Measurements from ENCODE around the gene CYP4F11.
"Not testable (repeated sequence)": the region's sequence is repeated elsewhere in the genome, so short reads cannot be mapped to it uniquely, and the experiment has no call there.

Gene CYP4F11

GRCh38 chr19:15974856-15975255 lies 40.5 kb upstream of the CYP4F11 start:
- Histone ChIP-seq H3K27me3 (ENCODE audit: insufficient read depth, low read depth) (no peaks in the 10 kb centered on the region; the same call in 1 of the 2 replicates), H3K36me3 (ENCODE audit: insufficient read depth) (no peaks in the 10 kb centered on the region), H3K4me3 (IDR thresholded peaks at IDR 0.05; ENCODE audit: insufficient read depth, low read depth, low read length) (no peak overlapping the region), H3K4me1 (ENCODE audit: low read depth, poor library complexity, severe bottlenecking) (no peaks in the 10 kb centered on the region), H3K9ac (no peak overlapping the region), H3K79me2 (ENCODE audit: insufficient read depth, low read depth) (no peaks in the 10 kb centered on the region), H3K27ac (no peak overlapping the region), H2AFZ (ENCODE audit: low read depth) (no peak overlapping the region), H4K20me1 (ENCODE audit: insufficient read depth) (no peaks in the 10 kb centered on the region), H3K4me2 (no peak overlapping the region)
- no peak for TF ChIP-seq CTCF (conservative IDR thresholded peaks at IDR 0.05; ENCODE audit: low read depth, low read length)

GRCh38 chr19:15972043-15972442 lies 37.7 kb upstream of the CYP4F11 start:
- H3K27me3 ChIP-seq (ENCODE audit: insufficient read depth, low read depth); H3K4me1 ChIP-seq (ENCODE audit: low read depth, poor library complexity, severe bottlenecking); H3K36me3 ChIP-seq (ENCODE audit: insufficient read depth); H3K79me2 ChIP-seq (ENCODE audit: insufficient read depth, low read depth); H3K4me2 ChIP-seq; H2AFZ ChIP-seq (ENCODE audit: low read depth); H4K20me1 ChIP-seq (ENCODE audit: insufficient read depth); H3K9ac ChIP-seq; H3K4me3 ChIP-seq (IDR thresholded peaks at IDR 0.05; ENCODE audit: insufficient read depth, low read depth, low read length); H3K27ac ChIP-seq: not testable (repeated sequence)

- no peak for TF ChIP-seq CTCF (conservative IDR thresholded peaks at IDR 0.05; ENCODE audit: low read depth, low read length)
- no peak overlapping the region for H2AFZ ChIP-seq (ENCODE audit: low read depth)
- H3K79me2 ChIP-seq (ENCODE audit: insufficient read depth, low read depth): no peaks in the 10 kb centered on the region
These were observed 37.0 kb upstream of the CYP4F11 start for GRCh38 chr19:15971224-15971780.

GRCh38 chr19:15964231-15964630 lies 29.9 kb upstream of the CYP4F11 start:
- no peak overlapping the region for H3K9ac ChIP-seq
- H3K36me3 ChIP-seq (ENCODE audit: insufficient read depth): no peaks in the 10 kb centered on the region
- H3K4me2 ChIP-seq: no peak overlapping the region
- H2AFZ ChIP-seq (ENCODE audit: low read depth): no peak overlapping the region; the same call in 1 of the 2 replicates
- TF ChIP-seq CTCF (conservative IDR thresholded peaks at IDR 0.05; ENCODE audit: low read depth, low read length): no peak
- no peaks in the 10 kb centered on the region for H4K20me1 ChIP-seq (ENCODE audit: insufficient read depth)
- H3K27me3 ChIP-seq (ENCODE audit: insufficient read depth, low read depth): peaks cover 11% of the 10 kb centered on the region; the same call in 1 of the 2 replicates
- H3K27ac ChIP-seq: no peak overlapping the region
- no peaks in the 10 kb centered on the region for H3K79me2 ChIP-seq (ENCODE audit: insufficient read depth, low read depth)
- no peak overlapping the region for H3K4me3 ChIP-seq (IDR thresholded peaks at IDR 0.05; ENCODE audit: insufficient read depth, low read depth, low read length)
- no peaks in the 10 kb centered on the region for H3K4me1 ChIP-seq (ENCODE audit: low read depth, poor library complexity, severe bottlenecking)

More at GRCh38 chr19:15971224-15971780, 37.0 kb upstream of the CYP4F11 start:
- Histone ChIP-seq H4K20me1 (ENCODE audit: insufficient read depth) (no peaks in the 10 kb centered on the region), H3K27ac (no peak overlapping the region), H3K9ac (no peak overlapping the region), H3K4me1 (ENCODE audit: low read depth, poor library complexity, severe bottlenecking) (no peaks in the 10 kb centered on the region), H3K36me3 (ENCODE audit: insufficient read depth) (no peaks in the 10 kb centered on the region), H3K27me3 (ENCODE audit: insufficient read depth, low read depth) (peaks cover 2% of the 10 kb centered on the region; the same call in 1 of the 2 replicates), H3K4me2 (no peak overlapping the region), H3K4me3 (IDR thresholded peaks at IDR 0.05; ENCODE audit: insufficient read depth, low read depth, low read length) (no peak overlapping the region)

GRCh38 chr19:15962319-15962718 lies 28.0 kb upstream of the CYP4F11 start:
- H3K9ac ChIP-seq: no peak overlapping the region
- no peak overlapping the region for H2AFZ ChIP-seq (ENCODE audit: low read depth)
- TF ChIP-seq CTCF (conservative IDR thresholded peaks at IDR 0.05; ENCODE audit: low read depth, low read length): no peak
- no peak overlapping the region for H3K27ac ChIP-seq
- H3K36me3 ChIP-seq (ENCODE audit: insufficient read depth): no peaks in the 10 kb centered on the region
- no peak overlapping the region for H3K4me3 ChIP-seq (IDR thresholded peaks at IDR 0.05; ENCODE audit: insufficient read depth, low read depth, low read length)
- peaks cover 11% of the 10 kb centered on the region; the same call in 1 of the 2 replicates for H3K27me3 ChIP-seq (ENCODE audit: insufficient read depth, low read depth)
- H3K79me2 ChIP-seq (ENCODE audit: insufficient read depth, low read depth): no peaks in the 10 kb centered on the region
- no peak overlapping the region for H3K4me2 ChIP-seq
- H3K4me1 ChIP-seq (ENCODE audit: low read depth, poor library complexity, severe bottlenecking): no peaks in the 10 kb centered on the region
- no peaks in the 10 kb centered on the region for H4K20me1 ChIP-seq (ENCODE audit: insufficient read depth)
